K562 (cell line): ENCODE data around the gene SON. TPM values are rescaled to one million over a fixed set of nuclear protein-coding genes. Genes with fewer than 3 reads are reported as not detected.

Experiments
- ATAC-seq: fragments of 200-7000 bp; cut with Tn5 transposase; 3 replicates; pipeline ENCODE4 v1.9.1; 2020; ENCODE audit warnings: moderate library complexity
- BruUV-seq: library from RNA; stranded (reverse); fragments of 400-500 nt; replicated peaks from 2 replicates; lab custom pipeline; 2021; lab: Mats Ljungman, UMichigan
- CTCF ChIA-PET: fragments of 300-600 bp; formaldehyde crosslinking; extraction: SDS; loops from one replicate; lab custom pipeline; 2021; ENCODE audit warnings: low intra/inter-chr PET ratio; lab: Yijun Ruan, JAX
- POLR2A ChIA-PET: fragments of 300-600, 350-650 bp; sonication (Branson Sonifier 250); formaldehyde crosslinking; extraction: SDS; loops from one replicate; lab custom pipeline; 2021; ENCODE audit warnings: antibody characterized with exemption, inconsistent platforms; lab: Yijun Ruan, JAX
- DNase-seq, 4 experiments: peaks; one replicate each; pipeline versions ENCODE4 v3.0.0 to v3.0.0-alpha.2; 2011 to 2018; ENCODE audit warnings: low spot score in 3 of 4, mixed read lengths in 3 of 4; ENCODE audit errors: extremely low read depth in 1 of 4
- FAIRE-seq: peaks from 2 replicates; lab custom pipeline; 2011; peaks lifted over from hg19 to GRCh38; lab: Jason Lieb, UNC
- H2AFZ ChIP-seq: 2 replicates; pipeline ENCODE4 v1.6.0; 2011; ENCODE audit warnings: low read depth, low read length, control low read depth, inconsistent platforms
- H3K27ac ChIP-seq: fragments of 200-600 bp; 3 replicates; pipeline ENCODE4 v1.8.0; 2011; ENCODE audit warnings: low read depth, mild to moderate bottlenecking, control low read depth, inconsistent platforms, low read length, moderate library complexity, mixed read lengths; ENCODE audit errors: extremely low read depth
- H3K27me3 ChIP-seq, 2 experiments: fragments of 300-600 bp in 1 of 2; 2 replicates in 1 of 2; 3 replicates in 1 of 2; pipeline versions ENCODE4 v1.6.0 to v1.8.0; 2011; ENCODE audit warnings: inconsistent platforms in 2 of 2, low read length in 2 of 2, mild to moderate bottlenecking in 1 of 2, mixed read lengths in 1 of 2, moderate library complexity in 1 of 2; ENCODE audit not compliant: control insufficient read depth in 2 of 2, insufficient read depth in 2 of 2
- H3K36me3 ChIP-seq: fragments of 300-600 bp; 3 replicates; pipeline ENCODE4 v1.8.0; 2011; ENCODE audit warnings: mild to moderate bottlenecking, low read length, inconsistent platforms; ENCODE audit not compliant: control insufficient read depth, insufficient read depth
- H3K4me1 ChIP-seq, 2 experiments: fragments of 200-600 bp in 1 of 2; replicated peaks in 1 of 2; 2 replicates in 1 of 2; 3 replicates in 1 of 2; pipeline versions ENCODE4 v1.5.1 to v1.8.0; 2011; ENCODE audit warnings: inconsistent platforms in 2 of 2, low read length in 2 of 2, mild to moderate bottlenecking in 1 of 2, mixed read lengths in 1 of 2, moderate library complexity in 1 of 2; ENCODE audit not compliant: control insufficient read depth in 2 of 2, insufficient read depth in 2 of 2
- H3K4me2 ChIP-seq: 2 replicates; pipeline ENCODE4 v1.6.1; 2011; ENCODE audit warnings: low read length, control low read depth, inconsistent platforms, mixed read lengths; ENCODE audit not compliant: insufficient read depth
- H3K4me3 ChIP-seq: fragments of 200-600 bp; sonication (generic), shearing (Covaris generic); 2 replicates; pipeline ENCODE4 v1.5.1; 2016; ENCODE audit warnings: control low read depth, inconsistent platforms
- H3K79me2 ChIP-seq: fragments of 200-600 bp; 3 replicates; pipeline ENCODE4 v1.8.0; 2011; ENCODE audit warnings: low read length, inconsistent platforms; ENCODE audit not compliant: control insufficient read depth, insufficient read depth
- H3K9ac ChIP-seq, 2 experiments: 2 replicates each; pipeline versions ENCODE4 v1.6.0 to v1.6.1; 2011; ENCODE audit warnings: low read depth in 2 of 2, low read length in 2 of 2, control low read depth in 1 of 2, inconsistent platforms in 1 of 2, mild to moderate bottlenecking in 1 of 2, mixed read lengths in 1 of 2; ENCODE audit not compliant: insufficient read depth in 1 of 2
- H3K9me1 ChIP-seq: one replicate; pipeline ENCODE4 v1.6.0; 2011; ENCODE audit warnings: inconsistent platforms, mild to moderate bottlenecking, low read length, moderate library complexity; ENCODE audit not compliant: control insufficient read depth, insufficient read depth
- H3K9me3 ChIP-seq: replicated peaks from 2 replicates; pipeline ENCODE4 v1.5.1; 2011; ENCODE audit warnings: low read depth, low read length, inconsistent platforms; ENCODE audit not compliant: control insufficient read depth, insufficient read depth
- H4K20me1 ChIP-seq: replicated peaks from 2 replicates; pipeline ENCODE4 v1.6.1; 2011; ENCODE audit warnings: low read length, inconsistent platforms, mixed read lengths; ENCODE audit not compliant: control insufficient read depth, insufficient read depth
- CEBPB ChIP-seq: fragments of 450-650 bp; IDR thresholded peaks from 2 replicates; pipeline ENCODE4 v1.6.1; 2016; ENCODE audit warnings: missing genetic modification characterization, missing compliant biosample characterization
- CEBPG ChIP-seq, 3 experiments: fragments of 200-800 bp in 1 of 3; sonication (Bioruptor generic) in 1 of 3; sonication (generic) in 1 of 3; formaldehyde crosslinking in 1 of 3; IDR thresholded peaks in 2 of 3; conservative IDR thresholded peaks in 1 of 3; 2 replicates each; pipeline versions ENCODE4 v1.6.1 to v1.8.0; 2016 to 2022; ENCODE audit warnings: missing compliant biosample characterization in 2 of 3, missing genetic modification characterization in 2 of 3, mild to moderate bottlenecking in 1 of 3, missing genetic modification reagents in 1 of 3
- HSF4 ChIP-seq: fragments of 250-450 bp; sonication (Bioruptor Pico); IDR thresholded peaks from 2 replicates; pipeline ENCODE4 v2.1.2; 2022; ENCODE audit warnings: mild to moderate bottlenecking, moderate library complexity, borderline replicate concordance
- NFE2L1 ChIP-seq: fragments of 450-650 bp; IDR thresholded peaks from 2 replicates; pipeline ENCODE4 v1.6.1; 2016; ENCODE audit warnings: missing genetic modification characterization, low read depth, mild to moderate bottlenecking, missing compliant biosample characterization, moderate library complexity, borderline replicate concordance
- ZNF121 ChIP-seq: sonication (generic); formaldehyde crosslinking; conservative IDR thresholded peaks from 2 replicates; pipeline ENCODE4 v1.8.0; 2022; ENCODE audit warnings: missing genetic modification reagents
- WGBS: fragments of 100-300 bp; shearing (Covaris generic); methylation state at CpG from one replicate; pipeline ENCODE4 v1.1.6; 2016; ENCODE audit warnings: low coverage, mixed read lengths; ENCODE audit not compliant: insufficient coverage; ENCODE audit errors: missing lambda C conversion rate; 5-methylcytosine and 5-hydroxymethylcytosine counted together
- in situ Hi-C: fragments of 300-500 bp; cut with MboI; formaldehyde crosslinking; loops from 4 replicates; pipeline ENCODE4 v1.15.0; 2018; ENCODE audit warnings: inconsistent platforms, mixed read lengths
- intact Hi-C: fragments of 100-400 bp; cut with micrococcal nuclease; formaldehyde crosslinking; loops from 2 replicates; pipeline ENCODE4 v1.14.2; 2022
- polyA plus RNA-seq, 8 experiments: library from polyadenylated mRNA; depleted of rRNA in 4 of 8; stranded (reverse) in 5 of 8; unstranded in 3 of 8; fragments of >200 nt; fragmentation: Nextera tagmentation in 2 of 8; fragmentation: Illumina TruSeq in 1 of 8; extraction: Ambion mirVana in 2 of 8; extraction: Trizol in 1 of 8; gene quantifications; 2 replicates each; pipeline versions ENCODE4 v1.2.1 to v1.2.3, GENCODE V29; 2011 to 2014; ENCODE audit warnings: inconsistent platforms in 1 of 8, missing spikeins in 1 of 8
- total RNA-seq, 7 experiments: library from RNA; depleted of rRNA in 6 of 7; stranded (reverse); fragments of >200 nt in 6 of 7; fragmentation: Illumina TruSeq in 2 of 7; extraction: Trizol in 2 of 7; gene quantifications; 2 replicates each; pipeline versions ENCODE4 v1.2.1 to v1.2.3, GENCODE V29; 2011 to 2021; ENCODE audit warnings: low replicate concordance in 1 of 7

SON gene
- total and polyA plus RNA-seq, 9 of the 15 experiments (the other 6 are each of a cell fraction or from before 2014, with no cell fraction given) = 105 to 742 (median 187) TPM

GRCh38 chr21:33512481-33512880 is 30.4 kb upstream of the SON start:
- CTCF ChIA-PET = no interaction called here
- H3K4me1 ChIP-seq = peaks cover 0 to 9% of the 10 kb centered on the region in 2 experiments; a peak in 3 of 5 replicates
- intact Hi-C loops (no loop called here), in situ Hi-C loops (no loop called here)
- no peak for TF ChIP-seq HSF4
- TF ChIP-seq ZNF121 = peak; percentile 85
- no peak for FAIRE-seq
- H3K27me3 ChIP-seq = no peaks in the 10 kb centered on the region
- no peak overlapping the region for H3K4me2 ChIP-seq
- no peak overlapping the region for H3K4me3 ChIP-seq
- DNase-seq = no peak
- no peak overlapping the region for H2AFZ ChIP-seq
- H3K79me2 ChIP-seq = no peaks in the 10 kb centered on the region
- H3K9me1 ChIP-seq = no peaks in the 10 kb centered on the region
- ATAC-seq = no peak
- POLR2A ChIA-PET = interaction anchor here (0.7 to 1.5 kb wide), 2 partner anchors 22 to 57 kb away, joined by 3 to 4 read pairs; no protein-coding TSS in a partner anchor
- H4K20me1 ChIP-seq = no peaks in the 10 kb centered on the region
- BruUV-seq = no TSS peak
- 95% methylated on average over 3 of the region's 3 CpGs for WGBS
- no peaks in the 10 kb centered on the region for H3K9me3 ChIP-seq
- no peak overlapping the region for H3K27ac ChIP-seq
- peaks cover 95% of the 10 kb centered on the region for H3K36me3 ChIP-seq
- no peak overlapping the region for H3K9ac ChIP-seq

- Histone ChIP-seq H2AFZ (no peak overlapping the region), H3K4me3 (no peak overlapping the region), H3K9ac (no peak overlapping the region), H4K20me1 (no peaks in the 10 kb centered on the region), H3K36me3 (peaks cover 95% of the 10 kb centered on the region), H3K9me3 (no peaks in the 10 kb centered on the region), H3K27me3 (no peaks in the 10 kb centered on the region), H3K4me2 (no peak overlapping the region), H3K9me1 (no peaks in the 10 kb centered on the region), H3K79me2 (no peaks in the 10 kb centered on the region), H3K27ac (no peak overlapping the region), H3K4me1 (peaks cover 0 to 9% of the 10 kb centered on the region in 2 experiments; a peak in 3 of 5 replicates)
- WGBS = 96% methylated on average over 2 of the region's 2 CpGs
- FAIRE-seq = no peak
- ChIA-PET CTCF (no interaction called here), POLR2A (interaction anchor here (0.6 to 2.4 kb wide), 10 partner anchors 8 to 341 kb away, joined by 3 to 7 read pairs (median 4); partner anchors contain the start of genes DNAJC28 and TMEM50B)
- ATAC-seq = no peak
- no peak for DNase-seq
- TF ChIP-seq CEBPB (tag) (peak; percentile 44), NFE2L1 (tag) (no peak), CEBPG (CRISPR knock-in tag; IDR thresholded peaks at IDR 0.05) (no peak), CEBPG (tag; conservative IDR thresholded peaks at IDR 0.05 in 1 of 2, IDR thresholded peaks at IDR 0.05 in 1 of 2) (0 out of 4 replicates have a peak, but pooled peaks have one; percentile 35 to 42)
- intact Hi-C loops (no loop called here), in situ Hi-C loops (no loop called here)
- no TSS peak for BruUV-seq
These were observed 28.6 kb upstream of the SON start for GRCh38 chr21:33514229-33514628.
